Mammary epithelial cell (primary cell): ENCODE measurements around the gene INHBC.

Source experiments
- EZH2 ChIP-seq: IDR thresholded peaks from 2 replicates; pipeline ENCODE4 v1.6.1; 2012; ENCODE audit warnings: low read length, inconsistent platforms, borderline replicate concordance
- TF ChIP-seq, protein P1 (sequence below), 2 donors: IDR thresholded peaks in 1 of 2; conservative IDR thresholded peaks in 1 of 2; 2 replicates each; pipeline ENCODE4 v1.5.1; 2011 to 2012; ENCODE audit warnings: inconsistent platforms in 2 of 2, low read length in 2 of 2, mild to moderate bottlenecking in 2 of 2, control low read depth in 1 of 2, low read depth in 1 of 2; ENCODE audit not compliant: insufficient read depth in 1 of 2; ENCODE audit errors: extremely low read depth in 1 of 2

DNA sequence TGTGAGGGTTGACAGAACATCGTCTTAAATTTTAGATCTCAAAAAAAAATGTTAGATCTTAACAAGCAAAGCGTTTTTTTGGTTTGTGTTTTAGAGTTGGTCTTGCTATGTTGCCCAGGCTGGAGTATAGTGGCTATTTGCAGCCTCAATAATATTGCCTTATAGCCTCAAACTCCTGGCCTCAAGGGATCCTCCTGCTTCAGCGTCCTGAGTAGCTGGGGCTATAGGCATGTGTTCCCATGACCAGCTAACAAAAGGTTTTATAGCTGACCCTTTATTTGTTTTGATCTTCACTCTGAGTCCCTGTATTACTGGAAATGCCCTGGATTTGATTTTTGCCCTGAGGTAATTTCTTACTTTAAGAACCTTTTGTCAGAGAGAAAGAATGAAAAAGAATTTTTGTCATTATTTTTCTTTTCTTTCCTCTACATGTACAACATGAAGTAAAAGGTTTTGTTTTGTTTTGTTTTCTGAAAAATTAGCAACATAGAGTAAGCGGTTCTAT, 5.2 kb downstream of the INHBC start:
- TF ChIP-seq, protein P1, sequence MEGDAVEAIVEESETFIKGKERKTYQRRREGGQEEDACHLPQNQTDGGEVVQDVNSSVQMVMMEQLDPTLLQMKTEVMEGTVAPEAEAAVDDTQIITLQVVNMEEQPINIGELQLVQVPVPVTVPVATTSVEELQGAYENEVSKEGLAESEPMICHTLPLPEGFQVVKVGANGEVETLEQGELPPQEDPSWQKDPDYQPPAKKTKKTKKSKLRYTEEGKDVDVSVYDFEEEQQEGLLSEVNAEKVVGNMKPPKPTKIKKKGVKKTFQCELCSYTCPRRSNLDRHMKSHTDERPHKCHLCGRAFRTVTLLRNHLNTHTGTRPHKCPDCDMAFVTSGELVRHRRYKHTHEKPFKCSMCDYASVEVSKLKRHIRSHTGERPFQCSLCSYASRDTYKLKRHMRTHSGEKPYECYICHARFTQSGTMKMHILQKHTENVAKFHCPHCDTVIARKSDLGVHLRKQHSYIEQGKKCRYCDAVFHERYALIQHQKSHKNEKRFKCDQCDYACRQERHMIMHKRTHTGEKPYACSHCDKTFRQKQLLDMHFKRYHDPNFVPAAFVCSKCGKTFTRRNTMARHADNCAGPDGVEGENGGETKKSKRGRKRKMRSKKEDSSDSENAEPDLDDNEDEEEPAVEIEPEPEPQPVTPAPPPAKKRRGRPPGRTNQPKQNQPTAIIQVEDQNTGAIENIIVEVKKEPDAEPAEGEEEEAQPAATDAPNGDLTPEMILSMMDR (conservative IDR thresholded peaks at IDR 0.05 in 1 of 2, IDR thresholded peaks at IDR 0.05 in 1 of 2; ENCODE audit: extremely low read depth in 1 of 2, insufficient read depth in 1 of 2, low read depth in 1 of 2, low read length in 2 of 2) = no peak
- no peak for TF ChIP-seq EZH2
